ENCODE data around the gene MRPS2. TPM values are rescaled to one million over a fixed set of nuclear protein-coding genes. Genes with fewer than 3 reads are reported as not detected.

The MRPS2 gene
- total and polyA plus RNA-seq, 11 donors: 34.1 to 95.2 (median 48.7) TPM

DNA sequence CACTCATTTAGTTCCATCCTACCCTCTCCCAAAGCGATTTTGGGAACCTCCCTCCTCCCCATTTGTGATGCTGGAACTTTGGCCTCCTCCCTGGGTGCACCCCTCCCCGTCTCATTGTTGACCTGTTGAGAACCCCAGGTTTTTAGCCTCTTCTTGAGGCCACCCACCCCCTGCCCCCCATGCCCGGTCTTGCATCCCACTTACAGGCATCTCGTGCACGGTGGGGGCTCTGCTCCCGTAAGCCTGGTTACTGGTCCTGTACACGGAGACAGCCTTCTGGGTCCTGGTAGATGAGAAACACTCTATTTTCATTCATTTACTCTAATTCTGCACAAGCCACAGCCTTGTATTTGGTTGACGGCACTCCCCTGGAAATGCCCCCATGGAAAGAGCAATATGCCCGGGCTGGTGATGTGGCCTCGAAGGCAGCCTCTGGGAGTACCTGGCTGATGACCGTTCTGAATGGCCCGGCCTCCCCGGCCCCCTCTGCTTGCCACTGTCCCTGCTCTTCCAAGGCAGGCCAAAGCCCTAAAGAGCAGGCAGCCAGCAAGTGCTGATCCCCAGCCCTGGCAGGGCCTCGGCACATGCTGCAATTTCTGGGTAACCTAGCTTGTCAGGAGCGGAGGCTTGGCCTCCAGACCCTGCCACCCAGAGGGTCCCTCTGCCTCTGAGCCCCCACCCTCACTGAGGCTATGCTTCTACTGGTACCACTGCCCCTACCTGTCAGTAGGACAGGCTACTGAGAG is 1.9 kb upstream of the MRPS2 start:
- Histone ChIP-seq H3K4me1 (peaks cover 6 to 30% (median 19%) of the 10 kb centered on the region in 12 donors), H3K9me3 (no peaks in the 10 kb centered on the region), H3K36me3 (peaks cover 0 to 13% (median 9%) of the 10 kb centered on the region in 9 donors), H3K27ac (no peak overlapping the region), H3K4me3 (no peak overlapping the region), H3K27me3 (no peaks in the 10 kb centered on the region)
- intact Hi-C loops (cut with DNase I): no loop called here
- DNase-seq: peak in 1 of 5 donors; percentile 51
- WGBS, 4 donors: 83 to 88% (median 85%) methylated on average over 13 to 15 of the region's 15 CpGs
- TF ChIP-seq CTCF (IDR thresholded peaks at IDR 0.05) (no peak), POLR2A (IDR thresholded peaks at IDR 0.05) (no peak)
- ATAC-seq: no peak

GRCh38 chr9:135499326-135500070 is 984 bp upstream of the MRPS2 start:
- TF ChIP-seq POLR2A (IDR thresholded peaks at IDR 0.05) (no peak), CTCF (IDR thresholded peaks at IDR 0.05) (no peak)
- intact Hi-C loops (cut with DNase I): no loop called here
- Histone ChIP-seq H3K27ac (peak overlapping the region in 11 of 12 donors; percentile 70 to 91 (median 84)), H3K4me3 (peak overlapping the region; percentile 67 to 98 (median 92)), H3K9me3 (no peaks in the 10 kb centered on the region), H3K4me1 (peaks cover 6 to 30% (median 20%) of the 10 kb centered on the region in 12 donors), H3K27me3 (no peaks in the 10 kb centered on the region), H3K36me3 (peaks cover 0 to 22% (median 18%) of the 10 kb centered on the region in 9 donors)
- DNase-seq (peak; percentile 96 to 98 (median 97)), ATAC-seq (peak; percentile 74 to 90 (median 83))
- WGBS, 4 donors: 1% methylated on average over 10 to 58 of the region's 58 CpGs

DNA sequence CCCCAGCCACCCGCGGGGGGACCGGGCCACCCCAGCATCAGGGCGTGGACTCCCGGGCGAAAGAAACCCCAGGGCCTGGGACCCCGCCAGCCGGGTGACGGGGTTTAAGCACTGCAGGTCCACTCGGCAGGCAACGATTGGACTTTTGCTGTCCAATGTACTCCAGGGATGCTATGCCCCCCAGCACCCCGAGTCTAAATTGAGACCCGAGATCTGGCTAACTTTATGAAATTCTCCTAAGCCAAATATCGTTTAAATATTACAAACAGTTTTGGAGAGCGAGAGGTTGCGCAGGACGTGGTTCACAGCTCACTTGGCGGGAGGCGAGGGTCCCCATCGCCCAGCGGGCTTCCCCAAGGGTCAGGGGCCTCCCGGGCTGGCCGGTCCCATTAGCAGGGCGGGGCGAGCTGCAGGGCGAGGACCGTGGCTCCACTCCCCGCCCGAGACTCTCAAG is 384 bp upstream of the MRPS2 start:
- Histone ChIP-seq H3K4me1 (peaks cover 6 to 33% (median 20%) of the 10 kb centered on the region in 12 donors), H3K4me3 (peak overlapping the region; percentile 67 to 98 (median 92)), H3K27me3 (no peaks in the 10 kb centered on the region), H3K36me3 (peaks cover 0 to 28% (median 24%) of the 10 kb centered on the region in 9 donors), H3K9me3 (no peaks in the 10 kb centered on the region), H3K27ac (peak overlapping the region in 11 of 12 donors; percentile 70 to 91 (median 84))
- peak in 1 of 4 donors; percentile 16 for ATAC-seq
- intact Hi-C loops (cut with DNase I): no loop called here
- DNase-seq: no peak
- TF ChIP-seq POLR2A (IDR thresholded peaks at IDR 0.05) (no peak), CTCF (IDR thresholded peaks at IDR 0.05) (no peak)
- 0 to 1% (median 1%) methylated on average over 16 to 29 of the region's 29 CpGs for WGBS, 4 donors

Data from heart left ventricle (tissue), 16 donors.